HS-27A (cell line): ENCODE measurements around the gene KRT12.

Experiments used
- DNase-seq: peaks from one replicate; pipeline ENCODE4 v3.0.0-alpha.2; 2012; ENCODE audit warnings: low read depth, missing footprints

Gene KRT12

GRCh38 chr17:40843242-40843641, 23.8 kb downstream of the KRT12 start:
- DNase-seq, result no peak

DNA sequence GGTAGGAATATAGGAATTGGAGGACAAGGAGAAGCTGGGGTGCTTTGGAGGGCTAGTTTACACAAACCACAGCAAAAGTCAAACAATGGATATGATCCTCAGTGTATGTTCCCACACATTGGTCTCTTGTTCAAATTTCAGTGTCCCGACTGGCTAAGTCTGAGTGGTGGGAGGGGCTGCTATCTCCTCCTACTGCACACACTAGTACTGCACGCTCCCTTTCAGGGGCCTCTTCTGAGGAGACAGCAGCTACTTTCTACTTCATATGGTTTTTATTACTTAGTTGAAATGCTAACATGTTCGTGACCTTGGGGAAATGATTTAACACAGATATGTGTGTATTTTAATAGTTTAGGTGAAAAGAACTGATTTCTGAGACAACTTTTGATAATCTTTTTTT, 25.8 kb downstream of the KRT12 start:
- DNase-seq, result no peak

- DNase-seq, result no peak
Observed at GRCh38 chr17:40839194-40839593, 27.8 kb downstream of the KRT12 start.

DNA sequence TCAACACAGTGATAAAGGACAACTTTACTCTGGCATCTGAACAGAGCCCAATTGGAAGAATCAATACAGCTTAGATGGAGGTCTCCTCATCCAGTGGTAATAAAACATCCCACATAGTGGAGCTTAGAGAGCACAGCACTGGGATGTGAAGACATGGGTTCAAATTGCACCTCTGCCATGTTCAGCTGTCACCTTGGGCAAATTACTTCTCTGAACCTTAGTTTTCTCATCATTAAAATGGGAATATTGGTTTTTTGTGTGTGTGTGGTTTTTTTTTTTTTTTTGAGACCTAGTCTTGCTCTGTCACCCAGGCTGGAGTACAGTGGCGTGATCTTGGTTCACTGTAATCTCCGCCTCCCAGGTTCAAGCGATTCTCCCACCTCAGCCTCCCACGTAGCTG, 31.0 kb downstream of the KRT12 start:
- no peak for DNase-seq

GRCh38 chr17:40833882-40834281, 33.1 kb downstream of the KRT12 start:
- no peak for DNase-seq

GRCh38 chr17:40832840-40833239, 34.2 kb downstream of the KRT12 start:
- no peak for DNase-seq

DNA sequence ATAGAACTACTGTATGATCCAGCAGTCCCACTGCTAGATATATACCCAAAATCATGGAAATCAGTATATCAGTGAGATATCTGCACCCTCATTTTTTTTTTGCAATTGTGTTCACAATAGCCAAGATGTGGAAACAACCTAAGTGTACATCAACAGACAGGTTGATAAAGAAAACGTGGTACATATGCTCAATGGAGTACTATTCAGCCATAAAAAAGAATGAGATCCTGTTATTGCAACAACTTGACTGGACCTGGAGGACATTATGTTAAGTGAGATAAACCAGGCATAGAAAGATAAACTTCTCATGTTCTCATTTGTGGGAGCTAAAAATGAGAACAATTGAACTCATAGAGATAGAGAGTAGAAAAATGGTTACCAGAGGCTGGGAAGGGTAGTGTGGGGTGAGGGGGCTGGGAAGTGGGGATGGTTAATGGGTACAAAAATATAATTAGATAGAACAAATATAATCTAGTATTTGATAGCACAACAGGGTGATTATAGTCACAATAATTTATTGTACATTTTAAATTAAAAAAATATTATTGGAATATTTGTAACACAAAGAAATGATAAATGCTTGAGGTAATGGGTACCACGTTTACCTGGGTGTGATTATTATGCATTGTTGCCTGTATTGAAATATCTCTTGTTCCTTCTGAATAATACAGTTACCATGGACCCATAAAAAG, 36.8 kb downstream of the KRT12 start:
- no peak for DNase-seq

DNA sequence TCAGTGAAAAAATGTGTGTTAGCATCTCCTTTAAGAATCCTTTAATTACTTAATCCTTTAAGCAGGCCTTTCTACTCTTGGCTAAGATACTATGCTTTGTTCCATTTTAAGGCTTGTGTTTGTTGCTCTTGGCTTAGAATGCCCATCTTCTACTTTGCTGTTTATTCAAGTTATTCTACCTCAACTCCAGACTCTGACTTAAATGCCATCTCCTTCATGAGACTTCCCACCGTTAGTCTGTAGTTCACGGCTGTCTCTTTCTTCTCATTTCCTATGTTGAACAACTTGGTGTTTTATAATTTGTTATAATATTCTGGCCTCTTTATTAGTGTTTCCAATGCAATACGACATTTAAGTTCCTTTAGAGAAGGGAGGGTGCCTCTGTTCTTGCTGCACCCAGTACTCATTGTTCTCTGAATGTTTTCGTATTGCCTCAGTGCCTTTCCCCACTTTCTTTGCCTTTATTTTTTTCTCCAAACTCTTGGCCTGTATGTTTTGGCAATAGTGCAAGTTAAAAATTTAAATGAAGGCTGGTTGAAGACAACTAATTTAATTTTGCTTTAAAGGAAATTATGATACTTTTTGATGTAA, 38.5 kb downstream of the KRT12 start:
- DNase-seq, result no peak

GRCh38 chr17:40827746-40828453, 39.1 kb downstream of the KRT12 start:
- no peak for DNase-seq

- DNase-seq, result no peak
Observed at GRCh38 chr17:40825599-40825998, 41.4 kb downstream of the KRT12 start.

DNA sequence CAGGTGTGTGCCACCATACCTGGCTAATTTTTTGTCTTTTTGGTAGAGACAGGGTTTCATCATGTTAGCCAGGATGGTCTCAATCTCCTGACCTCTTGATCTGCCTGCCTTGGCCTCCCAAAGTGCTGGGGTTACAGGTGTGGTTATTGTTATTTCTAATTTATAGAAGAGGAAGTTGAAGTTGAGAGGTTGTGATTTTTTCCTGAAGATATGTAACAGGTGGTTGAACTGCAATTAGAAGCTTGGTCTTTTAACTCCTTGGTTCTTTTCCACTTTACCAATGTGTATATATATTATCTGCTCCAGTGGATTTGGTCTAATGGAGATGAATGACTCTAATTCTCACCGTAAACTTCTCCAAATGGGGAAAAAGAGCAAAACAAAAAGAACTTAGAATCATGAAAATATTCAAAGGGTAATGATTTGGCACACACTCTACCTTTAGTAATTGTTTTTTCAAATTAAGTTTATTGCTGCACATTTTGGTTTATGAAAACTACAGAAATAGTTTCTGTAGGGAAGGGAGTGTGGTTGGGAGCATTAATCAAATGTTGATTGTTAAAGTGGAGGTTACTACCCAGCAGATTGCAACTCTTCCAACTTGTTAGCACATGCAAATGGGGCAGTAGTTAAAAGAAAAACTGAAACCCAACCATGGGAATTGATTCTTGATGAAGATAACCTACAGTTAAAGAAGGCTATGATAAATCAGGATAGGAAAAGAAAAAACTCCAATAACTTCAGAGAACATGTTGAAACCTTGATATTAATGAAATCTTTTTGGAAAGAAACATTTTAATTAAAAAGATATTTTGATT, 42.8 kb downstream of the KRT12 start:
- no peak for DNase-seq

- DNase-seq, result no peak
Observed at GRCh38 chr17:40822132-40822812, 44.8 kb downstream of the KRT12 start, which contains the start of gene KRT10. Gene KRT10, minus strand, starts transcription at chr17:40822614. Its CDS starts 29 bp downstream, at chr17:40822585.

DNA sequence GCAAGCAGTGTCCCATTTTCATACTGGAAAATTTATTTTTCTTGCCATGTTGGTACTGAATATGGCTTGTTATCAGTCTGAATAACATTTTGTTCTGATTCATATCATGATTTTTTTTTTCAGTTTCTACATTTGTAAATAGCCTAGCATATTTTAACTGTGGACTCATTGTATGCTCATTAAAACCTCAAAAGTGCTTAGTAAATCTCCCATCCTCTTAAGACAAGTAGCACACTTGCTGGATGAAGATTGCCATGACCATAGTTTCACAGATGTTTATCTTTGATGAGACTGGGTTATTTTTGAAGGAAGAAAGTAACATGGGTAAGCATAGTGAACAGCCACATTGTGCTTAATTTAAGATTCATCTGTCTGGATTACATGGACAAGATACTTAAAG, 45.5 kb downstream of the KRT12 start:
- DNase-seq, result no peak

GRCh38 chr17:40820228-40820838, 46.7 kb downstream of the KRT12 start:
- DNase-seq, result no peak

- DNase-seq, result no peak
Observed at GRCh38 chr17:40819528-40820125, 47.4 kb downstream of the KRT12 start.

DNA sequence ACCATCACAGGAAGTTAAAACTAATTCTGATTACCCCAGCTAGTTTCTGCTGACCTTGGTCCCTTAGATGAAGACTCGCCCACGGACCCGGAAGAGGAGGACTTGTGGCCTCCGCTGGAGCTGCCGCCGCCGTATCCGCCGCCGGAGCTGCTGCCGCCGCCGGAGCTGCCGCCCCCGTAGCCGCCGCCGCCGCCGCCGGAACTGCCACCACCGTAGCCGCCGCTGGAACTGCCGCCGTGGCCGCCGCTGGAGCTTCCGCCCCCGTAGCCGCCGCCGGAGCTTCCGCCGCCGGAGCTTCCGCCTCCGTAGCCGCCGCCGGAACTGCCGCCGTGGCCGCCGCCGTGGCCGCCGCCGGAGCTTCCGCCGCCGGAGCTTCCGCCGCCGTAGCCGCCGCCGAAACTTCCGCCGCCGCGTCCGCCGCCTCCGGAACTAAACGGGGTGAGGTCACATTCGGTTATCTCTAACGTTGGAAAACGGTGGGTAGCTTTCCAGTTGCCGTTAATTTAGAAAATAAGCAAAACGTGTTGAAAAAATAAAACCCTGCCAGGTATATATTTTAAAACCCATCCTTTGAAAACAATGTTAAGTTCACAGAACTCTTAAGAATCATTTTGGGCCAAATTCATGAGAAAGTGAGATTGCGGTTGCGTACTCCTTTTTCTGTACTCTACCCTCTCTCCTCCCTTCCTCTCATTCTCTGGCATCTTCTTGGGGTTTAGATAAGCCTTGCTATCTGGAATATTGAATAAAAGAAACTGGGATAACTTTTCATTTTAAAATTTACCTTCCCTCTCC, 48.1 kb downstream of the KRT12 start:
- no peak for DNase-seq

GRCh38 chr17:40818343-40818732, 48.7 kb downstream of the KRT12 start:
- no peak for DNase-seq

GRCh38 chr17:40817103-40817682, 49.8 kb downstream of the KRT12 start:
- no peak for DNase-seq

DNA sequence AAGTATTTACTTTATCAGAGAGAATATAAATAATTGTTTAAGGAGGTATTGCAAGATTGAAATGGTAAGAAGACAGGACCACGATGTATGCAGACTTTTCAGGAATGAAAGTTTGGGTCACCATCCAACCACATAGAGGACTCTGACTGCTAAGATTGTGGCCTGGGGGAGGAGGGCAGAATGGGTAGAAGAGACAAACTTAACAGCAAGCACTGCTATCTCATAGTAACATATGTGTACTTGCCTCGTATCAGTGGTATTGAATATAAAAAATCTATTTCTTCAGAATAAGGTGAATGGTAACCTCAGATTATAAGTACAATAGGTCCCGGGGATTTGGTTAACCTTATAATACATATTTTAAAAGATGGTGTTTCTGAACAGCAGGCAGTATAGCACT, 50.5 kb downstream of the KRT12 start:
- no peak for DNase-seq

- DNase-seq, result no peak
Observed at GRCh38 chr17:40815381-40815780, 51.6 kb downstream of the KRT12 start.
